Caco-2 (cell line): ENCODE data around the gene LATS2. TPM values are rescaled to one million over a fixed set of nuclear protein-coding genes. Genes with fewer than 3 reads are reported as not detected.

Source experiments
- BruUV-seq: library from RNA; stranded (reverse); fragments of 400-500 nt; replicated peaks from 2 replicates; lab custom pipeline; 2021; lab: Mats Ljungman, UMichigan
- CTCF ChIA-PET: fragments of 300-600 bp; sonication (Branson Sonifier 250); formaldehyde crosslinking; loops from one replicate; lab custom pipeline; 2022; ENCODE audit warnings: antibody characterized with exemption; lab: Charles Lee
- POLR2A ChIA-PET: fragments of 300-600 bp; sonication (Branson Sonifier 250); formaldehyde crosslinking; loops from one replicate; lab custom pipeline; 2022; ENCODE audit warnings: antibody characterized with exemption; lab: Charles Lee
- DNase-seq, 2 experiments: peaks; one replicate each; pipeline versions ENCODE4 v3.0.0 to v3.0.0-alpha.2; 2020 to 2022
- H3K27me3 ChIP-seq: replicated peaks from 2 replicates; pipeline ENCODE4 v1.6.0; 2011; ENCODE audit warnings: low read length; ENCODE audit not compliant: control insufficient read depth, insufficient read depth
- H3K36me3 ChIP-seq: 2 replicates; pipeline ENCODE4 v1.5.1; 2011; ENCODE audit warnings: low read length; ENCODE audit not compliant: control insufficient read depth, insufficient read depth
- H3K4me1 ChIP-seq: fragments of 250-450 bp; sonication (Bioruptor Pico); 2 replicates; pipeline ENCODE4 v1.5.1; 2020; ENCODE audit warnings: mild to moderate bottlenecking
- H3K4me3 ChIP-seq: 2 replicates; pipeline ENCODE4 v1.5.1; 2011; ENCODE audit warnings: low read depth, mild to moderate bottlenecking, control low read depth, low read length
- H3K9me3 ChIP-seq: fragments of 250-450 bp; sonication (Bioruptor Pico); 2 replicates; pipeline ENCODE4 v1.5.1; 2020; ENCODE audit warnings: mild to moderate bottlenecking, moderate library complexity
- H3K27ac Mint-ChIP-seq: one replicate; pipeline ENCODE4 v1.8.0; 2022; ENCODE audit warnings: mixed read lengths; ENCODE audit not compliant: unreplicated experiment
- H3K27me3 Mint-ChIP-seq: one replicate; pipeline ENCODE4 v1.8.0; 2022; ENCODE audit warnings: mixed read lengths; ENCODE audit not compliant: insufficient read depth, unreplicated experiment
- H3K36me3 Mint-ChIP-seq: one replicate; pipeline ENCODE4 v1.8.0; 2022; ENCODE audit warnings: mild to moderate bottlenecking, mixed read lengths; ENCODE audit not compliant: insufficient read depth, unreplicated experiment
- H3K4me1 Mint-ChIP-seq: one replicate; pipeline ENCODE4 v1.8.0; 2022; ENCODE audit warnings: low read depth, mixed read lengths; ENCODE audit not compliant: unreplicated experiment
- H3K4me3 Mint-ChIP-seq: one replicate; pipeline ENCODE4 v1.8.0; 2022; ENCODE audit warnings: mild to moderate bottlenecking, moderate library complexity, mixed read lengths; ENCODE audit not compliant: unreplicated experiment
- H3K9me3 Mint-ChIP-seq: one replicate; pipeline ENCODE4 v1.8.0; 2022; ENCODE audit warnings: mixed read lengths; ENCODE audit not compliant: unreplicated experiment
- intact Hi-C: fragments of 100-400 bp; cut with micrococcal nuclease; formaldehyde crosslinking; loops from one replicate; pipeline ENCODE4 v1.10.0; 2022; ENCODE audit not compliant: unreplicated experiment
- total RNA-seq: library from RNA; stranded (reverse); gene quantifications from 2 replicates; pipeline ENCODE4 v1.2.3, GENCODE V29; 2022
- TF ChIP-seq, protein P1 (sequence below), 2 experiments: fragments of 200-600 bp in 1 of 2; IDR thresholded peaks; 1 replicate in 1 of 2; 2 replicates in 1 of 2; pipeline versions ENCODE4 v1.5.1 to v1.8.0; 2011 to 2022; ENCODE audit warnings: antibody characterized with exemption in 1 of 2, control low read depth in 1 of 2, inconsistent platforms in 1 of 2, low read depth in 1 of 2, low read length in 1 of 2, mild to moderate bottlenecking in 1 of 2, moderate library complexity in 1 of 2; ENCODE audit not compliant: insufficient read depth in 1 of 2, severe bottlenecking in 1 of 2, unreplicated experiment in 1 of 2

LATS2 gene
- total RNA-seq, 1 experiment from 2014 or later = 45.6 TPM

DNA sequence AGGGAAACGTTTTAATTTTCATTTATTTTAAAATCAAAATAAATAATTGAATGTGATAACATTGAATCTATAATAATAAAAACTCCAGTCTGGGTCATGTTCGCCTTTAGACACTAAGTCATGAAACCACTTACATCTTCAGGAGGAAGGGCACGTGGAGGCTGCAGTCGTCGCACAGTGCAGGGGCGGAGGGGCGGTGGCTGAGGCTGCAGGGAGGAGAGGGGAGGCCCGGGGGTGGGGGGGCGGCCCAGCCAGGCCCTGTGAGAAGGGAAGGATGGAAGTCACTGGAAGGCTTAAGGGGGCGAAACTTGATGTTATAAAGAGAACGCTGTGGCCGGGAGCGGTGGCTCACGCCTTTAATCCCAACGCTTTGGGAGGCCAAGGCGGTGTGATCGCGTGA, 14.9 kb upstream of the LATS2 start:
- no peak overlapping the region for H3K4me3 ChIP-seq
- no TSS peak for BruUV-seq
- no peaks in the 10 kb centered on the region for H3K27me3 Mint-ChIP-seq
- H3K4me3 Mint-ChIP-seq = no peak overlapping the region
- TF ChIP-seq, protein P1, sequence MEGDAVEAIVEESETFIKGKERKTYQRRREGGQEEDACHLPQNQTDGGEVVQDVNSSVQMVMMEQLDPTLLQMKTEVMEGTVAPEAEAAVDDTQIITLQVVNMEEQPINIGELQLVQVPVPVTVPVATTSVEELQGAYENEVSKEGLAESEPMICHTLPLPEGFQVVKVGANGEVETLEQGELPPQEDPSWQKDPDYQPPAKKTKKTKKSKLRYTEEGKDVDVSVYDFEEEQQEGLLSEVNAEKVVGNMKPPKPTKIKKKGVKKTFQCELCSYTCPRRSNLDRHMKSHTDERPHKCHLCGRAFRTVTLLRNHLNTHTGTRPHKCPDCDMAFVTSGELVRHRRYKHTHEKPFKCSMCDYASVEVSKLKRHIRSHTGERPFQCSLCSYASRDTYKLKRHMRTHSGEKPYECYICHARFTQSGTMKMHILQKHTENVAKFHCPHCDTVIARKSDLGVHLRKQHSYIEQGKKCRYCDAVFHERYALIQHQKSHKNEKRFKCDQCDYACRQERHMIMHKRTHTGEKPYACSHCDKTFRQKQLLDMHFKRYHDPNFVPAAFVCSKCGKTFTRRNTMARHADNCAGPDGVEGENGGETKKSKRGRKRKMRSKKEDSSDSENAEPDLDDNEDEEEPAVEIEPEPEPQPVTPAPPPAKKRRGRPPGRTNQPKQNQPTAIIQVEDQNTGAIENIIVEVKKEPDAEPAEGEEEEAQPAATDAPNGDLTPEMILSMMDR (IDR thresholded peaks at IDR 0.05; ENCODE audit: insufficient read depth in 1 of 2, low read depth in 1 of 2, low read length in 1 of 2, severe bottlenecking in 1 of 2, unreplicated experiment in 1 of 2) = no peak
- no peaks in the 10 kb centered on the region for H3K36me3 ChIP-seq
- intact Hi-C loops = no loop called here
- no peak for DNase-seq
- POLR2A ChIA-PET = no interaction called here
- CTCF ChIA-PET = no interaction called here
- no peaks in the 10 kb centered on the region for H3K9me3 ChIP-seq
- peaks cover 15% of the 10 kb centered on the region for H3K4me1 ChIP-seq
- no peak overlapping the region for H3K27ac Mint-ChIP-seq
- peaks cover 2% of the 10 kb centered on the region for H3K36me3 Mint-ChIP-seq
- H3K27me3 ChIP-seq = no peaks in the 10 kb centered on the region
- H3K9me3 Mint-ChIP-seq = no peaks in the 10 kb centered on the region
- peaks cover 28% of the 10 kb centered on the region for H3K4me1 Mint-ChIP-seq

DNA sequence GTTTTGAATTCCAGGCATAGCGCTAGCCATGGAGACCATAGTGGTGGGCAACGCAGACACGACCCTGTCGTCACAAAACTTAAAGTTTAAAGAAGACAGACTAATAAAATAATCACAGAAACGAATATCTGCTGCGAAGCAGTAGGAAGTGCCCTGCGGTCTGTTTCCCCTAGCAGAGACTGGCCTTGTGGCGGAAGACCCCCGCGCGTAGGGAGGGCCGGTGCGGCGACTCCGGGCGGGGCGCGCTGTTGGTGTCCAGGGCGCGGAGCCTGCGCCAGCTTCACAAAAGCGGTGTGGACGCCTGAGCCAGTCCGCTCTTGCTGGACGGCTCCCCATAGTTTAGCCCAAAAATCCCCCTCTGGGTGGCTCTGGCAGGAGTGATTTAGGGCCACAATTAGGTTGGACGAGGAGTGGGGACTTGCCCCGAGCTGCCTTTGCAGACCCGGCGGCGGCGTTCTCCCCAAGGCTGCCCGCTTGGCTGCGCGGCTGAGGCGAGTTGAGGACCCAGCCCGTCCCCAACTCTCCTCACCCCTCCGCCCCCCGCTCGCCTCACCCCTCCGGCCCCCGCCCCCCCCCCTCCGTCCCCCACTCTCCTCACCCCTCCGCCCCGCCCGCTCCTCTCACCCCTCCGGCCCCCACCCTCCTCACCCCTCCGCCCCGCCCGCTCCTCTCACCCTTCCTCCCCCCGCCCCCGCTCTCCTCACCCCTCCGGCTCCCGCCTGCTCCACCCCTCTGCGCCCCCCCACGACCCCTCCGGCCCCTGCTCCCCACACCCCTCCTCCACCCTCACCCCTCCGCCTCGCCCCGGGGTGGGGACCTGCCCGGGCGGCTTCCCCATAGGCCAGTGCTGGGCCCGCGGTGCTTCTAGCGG, 14.2 kb upstream of the LATS2 start:
- TF ChIP-seq, protein P1 (IDR thresholded peaks at IDR 0.05; ENCODE audit: insufficient read depth in 1 of 2, low read depth in 1 of 2, low read length in 1 of 2, severe bottlenecking in 1 of 2, unreplicated experiment in 1 of 2) = no peak
- no peaks in the 10 kb centered on the region for H3K9me3 Mint-ChIP-seq

DNA sequence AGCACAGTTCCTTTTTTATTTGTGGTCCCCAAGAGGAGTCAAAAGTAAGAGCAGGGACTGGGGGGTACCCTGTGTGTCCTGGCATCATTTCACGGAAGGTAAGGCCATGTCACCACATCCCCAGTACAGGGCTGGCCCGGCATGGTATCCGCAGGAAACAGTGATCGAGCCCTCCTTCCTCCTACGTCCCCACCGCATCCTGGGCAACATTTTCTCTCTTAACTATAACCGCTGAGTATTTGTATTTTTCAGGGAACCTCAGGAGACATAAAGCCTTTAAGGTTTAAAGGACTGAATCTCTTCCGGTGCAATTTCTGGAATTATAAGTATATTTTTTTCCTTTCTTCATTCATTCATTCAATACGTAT, 13.6 kb upstream of the LATS2 start:
- no TSS peak for BruUV-seq
- H3K4me1 ChIP-seq = peaks cover 28% of the 10 kb centered on the region
- no peaks in the 10 kb centered on the region for H3K27me3 ChIP-seq
- H3K9me3 ChIP-seq = no peaks in the 10 kb centered on the region
- H3K4me1 Mint-ChIP-seq = peaks cover 29% of the 10 kb centered on the region
- no peaks in the 10 kb centered on the region for H3K36me3 ChIP-seq
- TF ChIP-seq, protein P1 (IDR thresholded peaks at IDR 0.05; ENCODE audit: insufficient read depth in 1 of 2, low read depth in 1 of 2, low read length in 1 of 2, severe bottlenecking in 1 of 2, unreplicated experiment in 1 of 2) = no peak
- no peak for DNase-seq
- intact Hi-C loops = no loop called here
- POLR2A ChIA-PET = no interaction called here
- no peak overlapping the region for H3K4me3 ChIP-seq
- H3K9me3 Mint-ChIP-seq = no peaks in the 10 kb centered on the region
- H3K36me3 Mint-ChIP-seq = peaks cover 6% of the 10 kb centered on the region
- H3K4me3 Mint-ChIP-seq = no peak overlapping the region
- peak overlapping the region; percentile 54 for H3K27ac Mint-ChIP-seq
- CTCF ChIA-PET = no interaction called here
- no peaks in the 10 kb centered on the region for H3K27me3 Mint-ChIP-seq

More for the DNA sequence above, 14.2 kb upstream of the LATS2 start:
- no peak overlapping the region for H3K4me3 ChIP-seq
- no peaks in the 10 kb centered on the region for H3K27me3 Mint-ChIP-seq
- intact Hi-C loops = no loop called here
- H3K9me3 ChIP-seq = no peaks in the 10 kb centered on the region
- no peak overlapping the region for H3K27ac Mint-ChIP-seq
- H3K4me3 Mint-ChIP-seq = no peak overlapping the region
- POLR2A ChIA-PET = no interaction called here
- CTCF ChIA-PET = no interaction called here
- BruUV-seq = no TSS peak
- H3K27me3 ChIP-seq = no peaks in the 10 kb centered on the region
- H3K36me3 Mint-ChIP-seq = peaks cover 6% of the 10 kb centered on the region
- H3K4me1 ChIP-seq = peaks cover 21% of the 10 kb centered on the region
- H3K36me3 ChIP-seq = no peaks in the 10 kb centered on the region
- H3K4me1 Mint-ChIP-seq = peaks cover 33% of the 10 kb centered on the region
- DNase-seq = peak in 1 of 2 experiments; percentile 51
